NK-92 (cell line): Measurements from ENCODE around the gene STARD10.

Experiments
- DNase-seq: peaks from one replicate; lab custom pipeline; 2025; ENCODE audit not compliant: unreplicated experiment; lab: John Stamatoyannopoulos, UW

The STARD10 gene

GRCh38 chr11:72766152-72766902 is 27.5 kb downstream of the STARD10 start:
- no peak for DNase-seq

- DNase-seq, result no peak
Measured at GRCh38 chr11:72764503-72764902, 29.3 kb downstream of the STARD10 start.

GRCh38 chr11:72763823-72764222 is 30.0 kb downstream of the STARD10 start:
- no peak for DNase-seq

GRCh38 chr11:72762641-72763304 is 31.1 kb downstream of the STARD10 start:
- no peak for DNase-seq

DNA sequence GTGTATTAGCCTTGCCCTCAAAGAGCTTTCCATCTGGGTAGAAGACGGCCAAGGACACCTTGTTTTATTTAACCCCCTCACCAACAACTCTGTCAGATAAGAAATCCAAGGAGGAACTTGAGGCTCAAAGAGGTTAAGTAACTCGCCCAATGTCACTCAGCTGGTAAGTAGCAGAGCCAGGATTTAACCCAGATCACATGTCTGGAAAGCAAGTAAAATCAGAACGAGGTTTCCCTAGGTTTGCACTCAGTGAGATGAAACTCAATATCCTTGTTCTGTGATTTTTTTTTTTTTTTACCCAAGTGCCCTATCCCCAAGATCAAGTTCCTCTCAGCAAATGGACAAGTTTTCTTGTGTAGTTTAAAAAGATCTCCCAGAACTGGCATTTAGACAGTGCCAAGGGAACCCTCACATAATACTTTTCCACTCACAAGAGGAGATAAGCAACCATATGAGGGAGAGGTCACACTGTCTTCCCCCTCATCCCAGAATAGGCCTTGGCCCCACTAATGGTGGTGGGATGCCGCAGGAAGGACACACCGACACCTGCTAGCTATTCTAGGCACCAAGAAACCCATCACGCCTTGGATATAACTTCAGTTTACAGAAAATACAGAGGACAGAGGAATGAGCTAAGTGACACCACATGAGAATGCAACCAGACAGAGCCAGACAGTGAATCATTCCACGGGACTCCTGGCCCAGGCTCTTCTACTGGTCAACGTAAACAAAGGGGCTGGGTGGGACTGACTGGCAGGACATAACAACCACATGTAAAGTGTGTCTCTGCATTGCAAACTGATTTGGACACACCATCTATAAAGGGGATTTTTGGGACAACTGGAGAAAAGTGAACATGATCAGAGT is 33.1 kb downstream of the STARD10 start:
- DNase-seq, result no peak

DNA sequence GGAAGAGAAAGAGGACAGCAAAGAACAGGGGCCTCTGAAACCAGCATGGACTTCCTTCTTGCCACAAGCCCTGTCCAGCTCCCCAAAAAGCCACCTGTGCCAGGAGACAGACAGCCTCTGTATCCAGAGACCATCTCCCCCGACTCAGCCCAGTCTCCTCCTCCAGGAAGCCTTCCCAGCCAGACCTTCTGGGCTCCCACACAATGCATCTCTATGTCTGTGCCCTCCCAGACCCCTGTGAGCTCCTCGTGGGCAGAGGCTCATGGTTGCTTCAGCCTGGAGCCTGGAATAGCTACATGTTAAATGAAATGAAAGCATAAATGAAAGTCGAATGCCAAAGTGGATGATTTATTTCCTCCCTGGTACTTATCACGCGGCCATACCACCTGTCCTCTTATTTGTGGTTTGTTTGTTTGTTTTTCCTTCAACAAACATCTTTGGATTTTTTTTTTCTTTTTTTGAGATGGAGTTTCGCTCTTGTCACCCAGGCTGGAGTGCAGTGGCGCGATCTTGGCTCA is 34.3 kb downstream of the STARD10 start:
- no peak for DNase-seq

DNA sequence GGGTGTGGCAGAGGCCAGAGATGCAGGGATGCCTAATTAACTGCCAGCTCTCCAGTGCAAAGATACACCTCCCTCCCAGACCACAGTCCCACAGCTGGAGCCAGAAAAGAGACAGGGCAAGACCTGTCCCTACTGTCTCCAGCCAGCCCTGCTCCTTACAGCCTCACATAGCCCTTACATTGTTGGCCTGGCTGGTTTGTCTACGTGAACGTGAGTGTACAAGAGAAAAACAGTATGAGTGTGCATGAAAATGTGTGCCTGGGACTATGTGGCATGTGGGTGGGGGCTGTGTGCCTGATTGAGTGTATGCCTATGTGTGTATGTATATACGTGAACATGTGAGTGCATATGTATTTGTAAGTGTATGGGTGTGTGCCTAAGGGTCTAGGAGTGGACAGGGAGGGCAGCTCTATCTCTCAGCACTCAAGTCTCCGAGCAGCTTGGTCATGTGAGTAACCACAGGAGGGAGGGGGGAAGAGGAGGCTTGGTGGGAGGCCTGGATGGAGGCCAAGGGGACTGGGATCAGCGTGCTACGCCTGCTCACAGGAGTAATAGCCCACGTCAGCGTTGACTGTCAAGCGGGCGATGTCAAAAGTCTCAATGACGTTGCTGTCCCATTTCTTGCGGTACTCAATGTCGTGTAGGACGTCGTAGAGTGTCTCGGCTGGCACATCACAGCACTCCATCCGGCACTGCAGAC is 35.0 kb downstream of the STARD10 start:
- no peak for DNase-seq

DNA sequence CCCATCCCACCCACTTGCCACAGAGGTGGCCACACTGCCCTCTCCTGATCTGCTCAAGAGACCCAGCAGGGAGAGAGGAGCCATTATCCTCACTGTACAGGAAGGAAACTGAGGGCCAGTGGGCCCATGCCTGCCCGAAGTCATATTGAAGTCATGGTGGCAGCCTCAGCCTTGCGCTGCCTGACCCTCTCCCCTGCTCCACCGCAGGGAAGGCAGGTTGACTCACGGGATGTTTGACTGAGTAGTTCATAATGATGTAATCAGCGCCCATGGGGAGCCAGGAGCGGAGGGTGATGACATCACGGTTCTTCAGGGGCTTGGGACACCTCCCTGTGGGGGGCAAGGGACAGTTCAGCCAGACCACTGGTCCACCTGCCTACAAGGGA is 35.5 kb downstream of the STARD10 start:
- DNase-seq, result no peak

- DNase-seq, result no peak
Measured at GRCh38 chr11:72755713-72756285, 38.0 kb downstream of the STARD10 start.

DNA sequence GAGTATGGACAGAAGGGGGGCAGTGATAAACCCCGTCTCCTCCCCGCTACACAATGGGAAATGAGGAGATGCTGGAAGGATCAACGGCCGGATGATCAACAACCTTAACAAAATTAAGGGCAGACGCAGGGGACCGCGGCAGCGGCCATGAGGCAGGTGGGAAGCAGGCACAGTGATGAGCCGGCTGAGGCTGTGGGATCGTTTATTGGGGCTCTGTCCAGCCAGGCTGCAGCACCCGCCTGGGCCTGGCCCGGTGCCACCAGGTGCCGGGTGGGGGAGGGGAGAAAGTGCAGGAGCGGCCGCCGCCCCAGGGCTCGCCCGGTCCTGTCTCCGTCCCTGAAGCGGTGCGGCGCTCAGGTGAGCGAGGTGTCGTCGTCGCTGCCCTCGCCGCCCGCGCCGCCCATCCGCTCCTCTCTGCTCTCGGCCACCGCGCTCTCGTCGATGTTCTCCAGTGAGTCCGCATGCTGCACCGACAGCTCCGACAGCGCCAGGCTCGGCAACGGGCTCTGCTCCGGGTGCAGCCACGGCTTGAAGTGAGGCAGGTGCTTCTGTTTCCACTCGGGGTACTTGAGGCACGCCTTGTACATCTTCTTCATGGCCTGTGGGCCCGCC is 39.2 kb downstream of the STARD10 start:
- no peak for DNase-seq

DNA sequence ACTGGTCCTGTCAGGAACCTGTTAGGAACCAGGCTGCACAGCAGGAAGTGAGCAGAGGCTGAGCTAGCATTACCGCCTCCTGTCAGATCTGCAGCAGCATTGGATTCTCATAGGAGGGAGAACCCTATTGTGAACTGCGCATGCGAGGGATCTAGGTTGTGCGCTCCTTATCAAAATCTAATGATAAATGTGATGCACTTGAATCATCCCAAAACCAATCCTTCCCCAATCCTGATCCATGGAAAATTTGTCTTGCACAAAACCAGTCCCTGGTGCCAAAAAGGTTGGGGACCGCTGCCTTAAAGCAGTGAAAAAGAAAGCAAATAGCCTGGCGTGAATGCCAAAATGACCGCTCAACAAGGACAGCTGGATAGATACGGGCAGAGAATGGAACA is 39.7 kb downstream of the STARD10 start:
- no peak for DNase-seq

DNA sequence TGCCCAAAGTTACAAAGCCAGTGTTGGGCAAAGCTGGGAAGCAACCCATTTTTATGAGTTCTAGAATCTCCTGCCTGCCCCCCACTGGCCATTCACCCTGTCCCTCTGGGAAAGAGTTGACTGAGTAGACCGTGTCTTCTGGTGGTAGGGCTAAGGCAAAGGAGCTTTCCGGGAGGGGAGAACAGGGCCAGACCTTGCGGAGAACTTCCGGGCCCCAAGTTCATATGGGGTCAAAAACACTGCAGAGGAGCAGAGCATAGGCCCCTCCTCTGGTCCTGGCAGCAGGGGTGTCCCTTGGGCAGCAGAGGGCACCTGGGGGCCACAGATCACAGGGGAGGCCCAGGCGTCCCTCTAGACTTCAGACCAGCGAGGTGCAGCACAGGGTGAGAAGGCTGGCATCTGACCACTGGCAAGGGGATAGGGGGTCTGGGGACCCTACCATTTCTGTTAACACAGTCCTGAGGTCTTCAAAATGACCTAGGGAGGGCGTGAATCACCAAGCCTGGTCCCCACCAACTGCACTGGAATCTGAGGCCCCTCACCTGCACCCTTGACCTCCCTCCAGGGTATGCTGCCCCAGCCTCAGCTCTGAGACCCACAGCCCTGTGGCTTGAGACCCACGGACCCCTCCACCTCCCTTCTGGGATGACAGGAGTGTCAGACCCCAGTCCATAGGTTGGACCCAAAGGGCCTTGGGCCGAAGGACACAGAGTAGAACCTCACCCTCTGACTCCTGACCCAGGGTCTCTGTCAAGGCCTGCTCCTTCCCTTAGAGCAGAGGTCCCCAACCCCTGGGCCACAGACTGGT is 40.3 kb downstream of the STARD10 start:
- DNase-seq, result no peak

GRCh38 chr11:72752088-72752914 is 41.5 kb downstream of the STARD10 start, which contains the start of gene ARAP1:
ARAP1 (minus strand) TSS chr11:72752408; CDS start chr11:72727128, 25,280 bp downstream.
- DNase-seq, result peak; percentile 21

DNA sequence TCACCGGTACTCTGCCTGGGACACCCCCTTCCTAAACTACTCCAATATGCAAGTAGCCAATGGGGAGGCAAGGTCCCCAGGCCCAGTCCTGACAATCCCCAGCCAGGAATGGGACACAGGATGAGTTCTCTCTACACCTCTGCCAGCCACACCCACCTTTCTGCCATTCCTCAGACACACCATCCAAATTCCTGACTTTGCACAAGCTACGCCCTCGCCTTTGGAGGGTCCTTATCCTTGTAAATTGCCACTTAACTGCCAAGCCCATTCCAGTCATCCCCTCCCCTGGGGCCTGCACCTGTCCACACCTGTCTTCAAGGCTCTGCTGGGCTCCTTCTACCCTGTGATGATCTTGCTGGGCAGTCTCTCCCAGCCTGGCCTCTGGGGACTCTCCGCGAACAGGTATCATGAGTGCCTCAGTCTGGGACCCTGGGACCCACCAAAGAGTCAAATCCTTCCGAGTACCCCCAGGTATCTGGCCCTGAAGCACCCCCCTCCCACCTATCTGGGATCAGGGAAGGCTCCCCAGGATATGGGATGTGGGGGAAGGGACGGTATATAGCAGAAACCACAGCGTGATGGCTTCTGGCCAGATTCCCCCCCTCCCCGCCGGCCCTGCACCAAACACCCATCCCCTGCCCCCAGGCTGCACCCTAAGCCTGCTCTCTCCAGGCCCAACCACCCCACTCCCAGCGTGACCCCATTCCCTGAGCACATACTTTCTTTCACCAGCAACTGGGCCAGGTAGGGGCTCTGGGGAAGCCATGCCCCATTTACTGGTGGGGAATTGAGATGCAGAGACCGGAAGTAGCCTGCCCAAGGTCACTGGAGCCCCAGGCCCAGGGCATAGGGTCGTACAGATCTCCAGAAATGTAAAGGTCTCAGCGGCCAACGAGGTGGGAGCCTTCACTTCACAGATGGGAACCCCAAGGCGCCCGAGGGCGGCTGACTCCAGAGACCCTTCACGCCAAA is 42.4 kb downstream of the STARD10 start:
- no peak for DNase-seq

DNA sequence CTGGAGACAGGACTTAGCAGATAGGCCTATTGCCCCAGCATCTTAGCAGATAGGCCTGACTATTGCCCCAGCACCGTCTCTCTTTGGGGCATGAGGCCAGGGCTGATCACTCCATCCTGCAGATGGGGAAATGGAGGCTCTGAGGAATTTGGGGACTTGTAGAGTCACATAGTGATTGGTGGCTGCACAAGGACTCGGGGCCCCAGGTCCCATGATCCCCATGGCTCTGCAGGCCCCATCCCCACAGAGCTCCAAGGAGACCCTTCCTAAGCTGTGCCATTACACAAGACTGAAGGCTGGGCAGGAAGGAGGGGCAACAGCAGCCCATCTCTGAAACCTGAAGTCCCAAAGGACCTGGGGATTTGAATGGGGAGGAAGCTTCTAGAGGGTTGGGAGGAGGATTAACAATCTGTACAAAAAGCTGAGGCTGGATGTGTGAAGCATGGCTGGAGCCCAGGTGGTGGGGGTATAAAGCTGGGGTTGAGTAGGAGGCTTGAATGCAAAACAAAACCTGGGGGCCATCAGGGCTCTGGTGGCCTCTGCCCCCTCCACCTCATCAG is 43.2 kb downstream of the STARD10 start:
- DNase-seq, result no peak

GRCh38 chr11:72750086-72750485 is 43.8 kb downstream of the STARD10 start:
- DNase-seq, result no peak

DNA sequence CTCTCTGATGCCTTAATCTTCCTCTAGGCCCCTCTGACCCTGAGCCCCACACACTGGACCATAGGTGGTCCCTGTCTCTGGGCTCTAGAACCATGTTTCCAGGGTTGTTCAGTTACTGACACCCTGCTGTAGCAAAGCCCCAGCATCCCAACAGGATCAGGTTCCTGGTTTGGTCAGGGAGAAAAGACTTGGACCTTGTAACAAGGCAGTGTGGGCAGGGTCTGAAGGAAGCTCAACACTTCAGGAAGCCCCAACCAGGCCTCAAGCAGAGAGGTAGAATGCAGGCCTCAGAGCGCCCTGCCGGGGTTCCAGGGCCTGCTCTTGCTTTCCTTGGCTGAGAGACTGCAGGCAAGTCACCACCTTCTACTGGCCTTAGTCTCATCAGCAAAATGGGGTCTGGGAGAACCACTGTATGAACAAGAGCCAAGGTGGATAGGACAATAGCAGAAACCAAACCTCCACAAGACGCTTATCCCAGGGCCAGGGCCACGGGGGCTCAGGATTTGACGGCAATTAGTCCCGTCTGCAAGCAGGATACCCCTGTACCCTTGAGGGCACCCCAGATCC is 46.5 kb downstream of the STARD10 start:
- no peak for DNase-seq
